ENCODE measurements around the gene FAM110D. TPM values are rescaled to one million over a fixed set of nuclear protein-coding genes. Genes with fewer than 3 reads are reported as not detected.

Gene FAM110D
- total RNA-seq, 4 donors from 2014 or later, result 2.4 to 3.6 (median 2.7) TPM

DNA sequence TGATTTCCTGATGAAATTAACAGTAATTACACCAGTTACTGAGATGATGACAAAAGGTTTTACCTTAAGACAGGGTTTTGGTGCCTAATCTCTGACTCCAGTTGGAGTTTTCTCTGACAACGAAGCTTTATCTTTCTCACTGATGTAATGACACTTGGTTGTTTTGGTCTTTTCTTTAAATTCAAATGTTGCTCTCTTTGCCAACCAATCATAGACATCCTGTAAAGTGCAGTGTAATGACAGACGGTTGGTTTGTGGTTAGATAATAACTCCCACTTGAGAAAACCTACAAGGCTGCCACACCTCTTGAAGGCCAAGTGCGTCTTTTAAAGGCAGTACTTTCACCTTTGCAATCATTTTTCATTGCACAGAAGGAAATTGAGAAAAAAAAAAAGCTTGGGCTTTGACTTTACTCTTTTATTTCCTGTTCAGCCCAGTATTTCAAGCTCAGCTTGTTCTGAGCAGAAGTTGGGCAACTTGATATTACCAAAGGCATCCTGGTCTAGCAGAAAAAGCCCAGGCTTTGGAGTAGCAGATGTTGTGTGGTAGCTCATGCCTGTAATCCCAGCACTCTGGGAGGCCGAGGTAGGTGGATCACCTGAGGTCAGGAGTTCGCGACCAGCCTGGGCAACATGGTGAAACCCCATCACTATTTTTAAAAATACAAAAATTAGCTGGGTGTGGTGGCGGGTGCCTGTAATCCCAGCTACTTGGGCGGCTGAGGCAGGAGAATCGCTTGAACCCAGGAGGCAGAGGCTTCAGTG lies 32.4 kb upstream of the FAM110D start:
- Histone ChIP-seq H3K27me3 (no peaks in the 10 kb centered on the region), H3K9me3 (no peaks in the 10 kb centered on the region), H3K36me3 (no peaks in the 10 kb centered on the region), H3K27ac (peak overlapping the region; percentile 76), H3K4me3 (peak overlapping the region; percentile 12), H3K4me1 (peaks cover 61% of the 10 kb centered on the region)
- DNase-seq (ENCODE audit: low spot score in 2 of 2), result no peak
- WGBS, result 44% methylated on average over 9 of the region's 9 CpGs
- TF ChIP-seq EP300 (IDR thresholded peaks at IDR 0.05) (no peak), POLR2AphosphoS5 (IDR thresholded peaks at IDR 0.05) (peak in 1 of 3 donors; percentile 48), CTCF (IDR thresholded peaks at IDR 0.05) (no peak), POLR2A (IDR thresholded peaks at IDR 0.05) (no peak)

DNA sequence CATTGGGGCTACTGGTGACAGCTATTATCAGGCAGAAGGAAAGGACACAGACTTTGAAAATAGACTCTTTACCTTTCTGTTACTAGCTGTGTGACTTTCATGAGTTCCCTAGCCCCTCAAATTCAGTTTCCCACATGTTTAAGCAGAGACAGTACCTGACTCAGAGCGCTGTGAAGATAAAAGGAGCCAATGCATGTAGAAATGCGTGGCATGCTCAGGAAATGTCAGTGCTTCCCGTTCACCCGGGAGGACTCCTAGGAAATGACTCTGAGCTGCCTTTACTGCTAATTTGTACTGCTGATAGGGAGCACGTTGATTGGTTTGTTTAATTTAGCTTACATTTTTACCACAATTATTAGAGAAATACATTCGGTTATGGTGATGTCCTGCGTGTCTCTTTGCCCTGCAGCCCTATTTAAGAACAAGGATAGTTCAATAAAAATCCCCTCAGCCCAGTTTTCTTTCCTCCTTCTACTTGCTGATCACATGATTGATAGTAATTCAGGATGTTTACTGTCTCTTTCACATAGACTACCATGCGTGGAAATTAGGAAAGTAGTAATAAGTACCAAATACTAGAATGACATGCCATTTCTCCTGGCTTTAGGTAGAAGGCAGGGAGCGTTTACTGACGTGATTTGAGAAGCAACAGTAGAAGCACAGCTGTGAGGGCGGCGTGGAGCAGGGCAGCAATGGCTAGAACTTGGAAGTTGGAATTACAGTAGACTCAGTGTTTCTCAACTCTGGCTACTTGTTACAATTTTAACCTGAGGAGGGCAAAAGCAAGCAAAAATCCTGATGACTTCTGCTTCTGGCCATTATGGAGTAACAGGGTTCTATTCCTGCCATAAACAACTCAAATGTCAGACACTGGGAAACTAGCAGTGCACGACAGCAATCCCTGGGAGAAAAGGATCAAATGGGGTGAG lies 31.4 kb upstream of the FAM110D start:
- TF ChIP-seq POLR2AphosphoS5 (IDR thresholded peaks at IDR 0.05), result no peak
- no peak for TF ChIP-seq EP300 (IDR thresholded peaks at IDR 0.05)
- no peak for TF ChIP-seq POLR2A (IDR thresholded peaks at IDR 0.05)
- Histone ChIP-seq H3K4me1 (peaks cover 56% of the 10 kb centered on the region), H3K27ac (peak overlapping the region; percentile 76), H3K27me3 (no peaks in the 10 kb centered on the region), H3K4me3 (no peak overlapping the region), H3K36me3 (no peaks in the 10 kb centered on the region), H3K9me3 (no peaks in the 10 kb centered on the region)
- DNase-seq (ENCODE audit: low spot score in 2 of 2), result no peak
- WGBS, result 34% methylated on average over 13 of the region's 13 CpGs

GRCh38 chr1:26129778-26130177 lies 29.1 kb upstream of the FAM110D start:
- H3K9me3 ChIP-seq, result no peaks in the 10 kb centered on the region
- H3K27me3 ChIP-seq, result no peaks in the 10 kb centered on the region
- H3K4me3 ChIP-seq, result no peak overlapping the region
- DNase-seq (ENCODE audit: low spot score in 2 of 2), result no peak
- H3K36me3 ChIP-seq, result no peaks in the 10 kb centered on the region
- WGBS, result 93% methylated on average over 4 of the region's 4 CpGs
- H3K27ac ChIP-seq, result no peak overlapping the region
- TF ChIP-seq CTCF (IDR thresholded peaks at IDR 0.05), result no peak
- TF ChIP-seq POLR2AphosphoS5 (IDR thresholded peaks at IDR 0.05), result no peak
- TF ChIP-seq POLR2A (IDR thresholded peaks at IDR 0.05), result no peak
- no peak for TF ChIP-seq EP300 (IDR thresholded peaks at IDR 0.05)
- H3K4me1 ChIP-seq, result peaks cover 33% of the 10 kb centered on the region

DNA sequence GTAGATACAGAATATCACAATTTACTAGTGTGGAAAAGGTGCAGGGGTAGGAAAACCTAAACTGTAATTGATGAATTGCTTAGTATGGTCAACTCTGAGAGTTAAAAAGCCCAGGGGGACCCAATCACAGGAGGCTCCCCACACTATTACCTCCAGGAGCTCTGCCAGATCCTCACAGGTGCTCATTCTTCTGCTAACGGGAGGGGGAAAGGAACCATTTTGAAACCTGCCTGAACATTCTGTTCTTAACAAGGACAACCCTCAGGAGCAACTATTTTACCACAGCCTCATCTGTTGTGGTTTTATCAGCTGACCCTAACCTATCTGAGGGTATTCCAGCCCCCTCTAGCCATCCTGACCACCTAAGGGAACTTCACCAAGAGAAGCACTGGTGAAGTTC lies 28.2 kb upstream of the FAM110D start:
- DNase-seq (ENCODE audit: low spot score in 2 of 2), result no peak
- Histone ChIP-seq H3K9me3 (no peaks in the 10 kb centered on the region), H3K27me3 (no peaks in the 10 kb centered on the region), H3K36me3 (no peaks in the 10 kb centered on the region), H3K27ac (no peak overlapping the region), H3K4me1 (peaks cover 25% of the 10 kb centered on the region), H3K4me3 (no peak overlapping the region)
- TF ChIP-seq EP300 (IDR thresholded peaks at IDR 0.05) (no peak), CTCF (IDR thresholded peaks at IDR 0.05) (no peak), POLR2A (IDR thresholded peaks at IDR 0.05) (no peak), POLR2AphosphoS5 (IDR thresholded peaks at IDR 0.05) (no peak)
- 89% methylated on average over 1 of the region's 1 CpG for WGBS

- Histone ChIP-seq H3K9me3 (no peaks in the 10 kb centered on the region), H3K4me1 (peaks cover 10% of the 10 kb centered on the region), H3K27me3 (no peaks in the 10 kb centered on the region), H3K4me3 (no peak overlapping the region), H3K36me3 (no peaks in the 10 kb centered on the region), H3K27ac (no peak overlapping the region)
- TF ChIP-seq CTCF (IDR thresholded peaks at IDR 0.05) (no peak), EP300 (IDR thresholded peaks at IDR 0.05) (no peak), POLR2AphosphoS5 (IDR thresholded peaks at IDR 0.05) (no peak), POLR2A (IDR thresholded peaks at IDR 0.05) (no peak)
- WGBS, result 64% methylated on average over 5 of the region's 5 CpGs
- no peak for DNase-seq (ENCODE audit: low spot score in 2 of 2)
Measured at GRCh38 chr1:26132128-26132833, 26.6 kb upstream of the FAM110D start.

Data from suprapubic skin (tissue), 4 donors.